HG03280 (cell line): ENCODE measurements around the gene TMEM132C.

Source experiments
- ATAC-seq: cut with Tn5 transposase; IDR thresholded peaks from one replicate; pipeline ENCODE4 v1.9.1; 2021; ENCODE audit warnings: mild to moderate bottlenecking, moderate library complexity; ENCODE audit not compliant: unreplicated experiment

Gene TMEM132C

DNA sequence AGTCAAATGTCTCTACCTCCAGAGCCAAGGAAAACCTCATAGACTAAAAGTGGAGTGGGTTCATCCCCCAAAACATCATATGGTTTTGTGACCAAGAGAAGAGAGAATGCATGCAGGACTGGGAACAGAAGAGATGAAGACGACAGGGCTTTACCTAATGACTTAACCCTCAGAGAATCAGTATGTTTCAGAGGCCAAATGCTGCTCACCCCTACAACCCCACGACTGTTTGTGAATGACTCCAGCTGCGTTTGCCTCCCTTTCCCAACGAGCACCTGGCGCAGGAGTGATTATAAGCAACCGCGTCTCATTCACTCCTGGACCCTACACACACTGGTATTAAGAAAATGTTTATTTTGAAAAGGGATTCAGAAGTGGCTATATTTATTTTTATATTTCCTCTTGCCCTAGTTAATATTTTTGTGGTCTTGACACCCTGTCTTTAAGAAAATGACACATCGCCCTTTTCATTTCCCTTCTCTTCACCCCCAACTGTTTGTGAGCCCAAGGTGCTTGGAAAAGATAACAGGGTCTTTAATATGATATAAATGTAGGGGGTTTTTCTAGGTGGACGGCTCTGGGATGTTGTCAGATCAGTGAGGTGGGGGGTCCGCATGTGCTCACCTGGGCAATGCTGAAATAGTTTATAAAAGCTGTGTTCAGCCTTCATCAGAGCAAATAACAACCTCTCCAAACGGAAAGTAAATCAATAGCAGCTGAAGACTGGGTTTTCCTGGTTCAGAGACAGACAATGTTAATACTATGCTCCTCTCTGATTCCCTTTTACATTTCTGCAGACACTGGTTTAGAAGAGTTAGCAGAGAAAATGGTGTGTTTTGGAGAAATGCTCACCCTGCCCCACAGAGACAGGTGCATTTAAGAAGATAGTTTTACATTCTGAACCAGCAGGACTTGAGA lies 479.1 kb downstream of the TMEM132C start:
- no peak for ATAC-seq

DNA sequence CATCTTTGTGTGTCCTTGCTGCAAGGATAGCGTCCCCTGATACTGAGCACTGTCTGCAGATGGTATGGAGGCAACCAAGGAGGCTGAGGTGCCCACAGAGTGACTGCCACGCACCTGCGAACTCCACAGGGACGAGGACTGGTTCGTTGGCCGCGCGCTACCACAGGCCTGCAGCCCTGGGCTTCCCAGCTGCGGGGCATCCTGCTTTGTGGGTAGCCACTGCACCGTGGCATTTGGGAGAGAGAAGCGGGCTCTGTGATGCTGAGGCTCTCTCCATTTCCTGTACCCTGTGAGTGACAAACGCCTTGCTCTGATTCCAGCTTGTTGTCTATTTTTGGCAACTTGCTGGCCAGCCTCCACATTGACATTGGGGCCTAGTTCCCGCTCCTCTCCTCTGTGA lies 480.5 kb downstream of the TMEM132C start:
- ATAC-seq: no peak

DNA sequence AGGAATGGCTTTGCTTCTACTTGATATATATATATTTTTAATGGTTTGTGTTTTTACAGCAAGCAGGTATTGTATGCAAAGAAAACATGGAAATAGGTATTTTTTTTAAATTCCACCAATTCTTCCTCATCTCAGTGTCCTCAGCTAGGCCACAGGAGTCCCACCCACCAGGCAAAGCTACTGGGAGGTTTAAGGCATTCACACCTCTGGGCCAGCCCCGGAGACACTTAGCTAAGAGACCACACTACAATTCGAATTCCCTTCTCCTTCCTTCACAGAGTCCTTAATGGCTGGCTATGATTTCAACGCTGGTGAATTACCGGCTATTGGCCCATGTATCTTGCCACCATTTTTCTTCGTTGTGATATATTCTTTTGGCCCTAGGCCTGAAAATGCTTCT lies 485.4 kb downstream of the TMEM132C start:
- ATAC-seq: no peak

DNA sequence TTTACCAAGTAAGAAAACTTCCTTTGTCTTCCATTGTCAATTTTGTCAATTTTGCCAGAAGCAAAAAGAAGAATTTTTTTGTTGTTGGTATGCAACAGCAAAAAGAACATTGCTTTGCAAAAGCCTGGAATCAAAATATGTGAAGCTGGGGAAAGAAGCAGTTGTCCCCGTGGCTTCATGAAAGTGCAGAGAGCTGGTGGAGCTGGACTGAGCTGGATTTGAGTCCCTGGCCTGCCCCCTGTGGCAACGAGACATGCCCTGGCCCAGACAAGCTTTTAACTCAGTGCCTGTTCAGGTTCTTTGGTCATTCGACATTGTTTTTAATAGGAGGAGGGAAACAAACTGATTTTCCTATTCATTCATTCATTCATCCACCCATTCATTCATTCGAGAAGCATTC lies 486.5 kb downstream of the TMEM132C start:
- ATAC-seq: no peak

DNA sequence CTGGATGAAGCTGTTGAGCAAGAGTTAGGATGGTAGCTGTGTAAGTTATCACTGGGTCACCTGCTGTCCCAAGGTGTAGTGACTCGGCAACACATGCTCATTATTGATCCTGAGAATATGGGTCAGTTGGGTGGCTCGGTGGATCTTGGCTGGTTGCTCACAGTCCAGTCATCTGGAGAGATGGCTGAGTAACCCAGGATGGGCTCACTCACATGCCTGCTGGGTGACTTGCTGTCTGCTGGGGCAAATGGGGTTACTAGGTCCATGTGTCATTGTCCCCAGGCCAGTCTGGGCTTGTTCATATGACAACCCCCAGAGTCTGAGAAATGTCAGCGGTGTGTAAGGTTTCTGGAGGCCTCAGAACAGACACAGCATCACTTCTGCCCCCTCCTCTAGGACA lies 487.3 kb downstream of the TMEM132C start:
- no peak for ATAC-seq

DNA sequence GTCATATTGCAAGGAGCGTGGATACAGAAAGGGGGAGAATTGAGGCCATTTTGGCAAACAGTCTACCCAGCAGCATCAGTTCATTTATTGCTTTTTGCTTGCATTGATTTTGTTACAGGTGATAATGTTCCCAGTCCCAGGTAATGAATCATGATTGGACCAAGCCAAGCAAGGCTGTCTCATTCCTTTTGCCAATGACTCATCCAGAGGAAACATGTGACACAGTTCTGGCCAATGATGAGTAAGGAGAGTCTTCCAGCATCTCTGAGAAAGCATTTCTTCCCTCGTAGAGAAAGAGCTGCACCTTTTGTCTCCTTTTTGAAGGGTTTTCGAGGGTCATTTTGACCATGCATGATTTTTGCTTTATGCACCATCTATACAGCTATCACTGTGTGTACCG lies 488.6 kb downstream of the TMEM132C start:
- no peak for ATAC-seq
